Activated CD4-positive, alpha-beta T cell treated with anti-CD3 and anti-CD28 coated beads, Interleukin-2, amount 10 ng/mL, durations not matched to agents 7 days and 5 days (primary cell): ENCODE measurements around the gene ZNF513. TPM values are rescaled to one million over a fixed set of nuclear protein-coding genes. Genes with fewer than 3 reads are reported as not detected.
"Not testable (repeated sequence)": the region's sequence is repeated elsewhere in the genome, so short reads cannot be mapped to it uniquely, and the experiment has no call there.

Experiments
- CTCF ChIA-PET: fragments of 350-600 bp; sonication (Branson Sonifier 250); formaldehyde crosslinking; loops from one replicate; lab custom pipeline; 2021; ENCODE audit warnings: antibody characterized with exemption; lab: Charles Lee
- POLR2A ChIA-PET: fragments of 350-600 bp; sonication (Branson Sonifier 250); formaldehyde crosslinking; loops from one replicate; lab custom pipeline; 2021; ENCODE audit warnings: antibody characterized with exemption; lab: Charles Lee
- DNase-seq: peaks from one replicate; pipeline ENCODE4 v3.0.0-alpha.2; 2020
- H3K27ac Mint-ChIP-seq: one replicate; pipeline ENCODE4 v1.8.0; 2021; ENCODE audit warnings: mild to moderate bottlenecking, moderate library complexity, mixed read lengths
- H3K27me3 Mint-ChIP-seq: one replicate; pipeline ENCODE4 v1.8.0; 2021; ENCODE audit warnings: mixed read lengths
- H3K36me3 Mint-ChIP-seq: one replicate; pipeline ENCODE4 v1.8.0; 2021; ENCODE audit warnings: low read depth, mixed read lengths
- H3K4me1 Mint-ChIP-seq: one replicate; pipeline ENCODE4 v1.8.0; 2021; ENCODE audit warnings: mixed read lengths
- H3K4me3 Mint-ChIP-seq: one replicate; pipeline ENCODE4 v1.8.0; 2021; ENCODE audit warnings: mild to moderate bottlenecking, moderate library complexity, mixed read lengths
- H3K9me3 Mint-ChIP-seq: one replicate; pipeline ENCODE4 v1.8.0; 2021; ENCODE audit warnings: mixed read lengths
- total RNA-seq, 2 experiments: library from RNA; stranded (reverse); gene quantifications; one replicate each; pipeline ENCODE4 v1.2.3, GENCODE V29; 2021

The ZNF513 gene
- total RNA-seq, 2 experiments from 2014 or later, result 14.3 to 15.4 TPM

GRCh38 chr2:27369471-27370025 lies 11.0 kb downstream of the ZNF513 start:
- Mint-ChIP-seq H3K36me3 (peaks cover 41% of the 10 kb centered on the region), H3K9me3 (no peaks in the 10 kb centered on the region), H3K4me3 (peak overlapping the region; percentile 84), H3K4me1 (peaks cover 45% of the 10 kb centered on the region), H3K27me3 (no peaks in the 10 kb centered on the region), H3K27ac (peak overlapping the region; percentile 92)
- POLR2A ChIA-PET, result interaction anchor here (0.8 to 0.9 kb wide), 2 partner anchors 13 to 60 kb away, joined by 3 read pairs; partner anchors contain the start of gene GTF3C2
- no peak for DNase-seq
- CTCF ChIA-PET, result interaction anchor here (0.6 to 2.4 kb wide), 16 partner anchors 9 to 1127 kb away, joined by 3 to 15 read pairs (median 4); partner anchors contain the start of genes GTF3C2 and NRBP1

- Mint-ChIP-seq H3K36me3 (peaks cover 30% of the 10 kb centered on the region), H3K9me3 (no peaks in the 10 kb centered on the region), H3K27me3 (no peaks in the 10 kb centered on the region), H3K4me1 (peaks cover 14% of the 10 kb centered on the region), H3K4me3 (no peak overlapping the region), H3K27ac (no peak overlapping the region)
- ChIA-PET CTCF (interaction anchor here (1.2 to 1.7 kb wide), 3 partner anchors 13 to 47 kb away, joined by 3 to 5 read pairs (median 3); no protein-coding TSS in a partner anchor), POLR2A (no interaction called here)
- no peak for DNase-seq
Observed at GRCh38 chr2:27363933-27364332, 16.6 kb downstream of the ZNF513 start.

- ChIA-PET CTCF (interaction anchor here (1.0 to 1.7 kb wide), 3 partner anchors 11 to 48 kb away, joined by 3 to 5 read pairs (median 3); no protein-coding TSS in a partner anchor), POLR2A (interaction anchor here (0.7 kb wide), 1 partner anchor 238 kb away, joined by 16 read pairs; no protein-coding TSS in a partner anchor)
- no peaks in the 10 kb centered on the region for H3K27me3 Mint-ChIP-seq
- no peak overlapping the region for H3K4me3 Mint-ChIP-seq
- no peak overlapping the region for H3K27ac Mint-ChIP-seq
- H3K36me3 Mint-ChIP-seq, result peaks cover 26% of the 10 kb centered on the region
- H3K9me3 Mint-ChIP-seq, result no peaks in the 10 kb centered on the region
- DNase-seq, result no peak
- H3K4me1 Mint-ChIP-seq, result peaks cover 14% of the 10 kb centered on the region
Observed at GRCh38 chr2:27362678-27363420, 17.7 kb downstream of the ZNF513 start.

- no peaks in the 10 kb centered on the region for H3K27me3 Mint-ChIP-seq
- ChIA-PET CTCF (interaction anchor here (0.6 to 2.6 kb wide), 6 partner anchors 10 to 327 kb away, joined by 3 to 15 read pairs (median 3); partner anchors contain the start of genes EIF2B4 and NRBP1), POLR2A (interaction anchor here (0.7 to 1.4 kb wide), 2 partner anchors 13 to 17 kb away, joined by 3 read pairs; partner anchors contain the start of gene EIF2B4)
- H3K36me3 Mint-ChIP-seq, result peaks cover 2% of the 10 kb centered on the region
- H3K4me3 Mint-ChIP-seq, result peak within 1 kb of the TSS; percentile 94
- H3K9me3 Mint-ChIP-seq, result no peaks in the 10 kb centered on the region
- H3K27ac Mint-ChIP-seq, result peak within 1 kb of the TSS; percentile 99
- peaks cover 51% of the 10 kb centered on the region for H3K4me1 Mint-ChIP-seq
- peak; percentile 95 for DNase-seq
Observed at GRCh38 chr2:27356382-27357181, 24.0 kb downstream of the ZNF513 start, which contains the start of gene GTF3C2. GTF3C2 (minus strand) TSS chr2:27356764; CDS start chr2:27343554, 13,210 bp downstream.

GRCh38 chr2:27356056-27356381 lies 24.5 kb downstream of the ZNF513 start:
- peaks cover 54% of the 10 kb centered on the region for H3K4me1 Mint-ChIP-seq
- no peaks in the 10 kb centered on the region for H3K9me3 Mint-ChIP-seq
- ChIA-PET CTCF (interaction anchor here (0.6 to 2.6 kb wide), 4 partner anchors 13 to 328 kb away, joined by 3 to 15 read pairs (median 3); partner anchors contain the start of genes EIF2B4 and NRBP1), POLR2A (interaction anchor here (0.7 to 1.4 kb wide), 2 partner anchors 14 to 17 kb away, joined by 3 read pairs; partner anchors contain the start of gene EIF2B4)
- DNase-seq, result peak; percentile 64
- H3K27me3 Mint-ChIP-seq, result no peaks in the 10 kb centered on the region
- H3K36me3 Mint-ChIP-seq, result peaks cover 2% of the 10 kb centered on the region
- peak overlapping the region; percentile 99 for H3K27ac Mint-ChIP-seq
- H3K4me3 Mint-ChIP-seq, result peak overlapping the region; percentile 94

GRCh38 chr2:27354597-27354927 lies 26.0 kb downstream of the ZNF513 start:
- Mint-ChIP-seq H3K4me3 (peak overlapping the region; percentile 94), H3K9me3 (no peaks in the 10 kb centered on the region), H3K27ac (no peak overlapping the region), H3K4me1 (peaks cover 58% of the 10 kb centered on the region), H3K27me3 (no peaks in the 10 kb centered on the region), H3K36me3 (peaks cover 5% of the 10 kb centered on the region)
- ChIA-PET CTCF (interaction anchor here (0.7 to 1.5 kb wide), 3 partner anchors 10 to 30 kb away, joined by 3 to 8 read pairs (median 3); no protein-coding TSS in a partner anchor), POLR2A (interaction anchor here (0.6 kb wide), 1 partner anchor 11 kb away, joined by 3 read pairs; no protein-coding TSS in a partner anchor)
- no peak for DNase-seq

- H3K36me3 Mint-ChIP-seq, result peaks cover 7% of the 10 kb centered on the region
- peak overlapping the region; percentile 39 for H3K4me3 Mint-ChIP-seq
- no peak overlapping the region for H3K27ac Mint-ChIP-seq
- H3K4me1 Mint-ChIP-seq, result peaks cover 58% of the 10 kb centered on the region
- CTCF ChIA-PET, result interaction anchor here (0.6 to 2.1 kb wide), 4 partner anchors 10 to 16 kb away, joined by 3 to 8 read pairs (median 6); partner anchors contain the start of genes EIF2B4 and SNX17
- POLR2A ChIA-PET, result interaction anchor here (0.6 kb wide), 1 partner anchor 10 kb away, joined by 3 read pairs; no protein-coding TSS in a partner anchor
- H3K27me3 Mint-ChIP-seq, result no peaks in the 10 kb centered on the region
- H3K9me3 Mint-ChIP-seq, result no peaks in the 10 kb centered on the region
- no peak for DNase-seq
Observed at GRCh38 chr2:27353762-27354596, 26.6 kb downstream of the ZNF513 start.

- not testable (repeated sequence) for H3K27me3 Mint-ChIP-seq
Observed at GRCh38 chr2:27353386-27353761, 27.2 kb downstream of the ZNF513 start.

DNA sequence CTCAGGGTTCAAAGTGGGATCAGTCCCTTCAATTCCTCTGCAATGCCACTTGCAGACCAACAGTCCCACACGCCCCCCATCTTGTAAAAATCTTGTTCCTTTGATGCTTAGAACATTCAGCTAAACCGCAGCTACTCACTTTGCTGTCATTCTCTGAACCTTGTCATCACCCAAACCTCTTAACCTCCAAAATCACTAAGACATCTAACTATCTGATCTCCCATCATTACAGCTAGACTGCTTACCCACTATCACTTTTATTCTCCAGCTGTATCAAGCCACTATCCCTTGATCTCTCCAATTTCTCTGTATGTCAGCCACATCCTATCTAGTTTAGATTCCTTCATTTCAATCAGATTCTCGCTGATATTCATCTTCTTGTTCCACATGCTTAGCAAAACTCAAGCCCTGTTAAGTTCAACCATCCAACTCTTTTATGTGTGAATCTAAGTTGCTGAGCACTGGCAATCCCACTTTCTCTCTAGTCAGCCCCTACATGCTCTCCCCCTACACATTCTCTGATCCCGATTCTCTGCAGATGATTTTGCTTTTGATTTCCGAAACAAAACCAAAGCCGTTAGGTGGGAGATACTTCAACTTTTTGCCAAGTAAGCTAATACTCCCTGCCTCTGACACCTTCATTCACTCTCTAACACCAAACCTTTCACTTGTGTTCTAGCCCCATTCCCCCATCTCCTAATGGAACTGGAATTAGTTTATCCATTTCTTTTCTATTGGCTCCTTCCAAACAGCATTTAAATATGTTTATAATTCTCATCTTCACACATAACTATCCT lies 28.5 kb downstream of the ZNF513 start:
- ChIA-PET CTCF (interaction anchor here (0.8 to 2.1 kb wide), 5 partner anchors 8 to 19 kb away, joined by 3 to 7 read pairs (median 3); partner anchors contain the start of genes EIF2B4 and SNX17), POLR2A (no interaction called here)

More at GRCh38 chr2:27353386-27353761, 27.2 kb downstream of the ZNF513 start:
- H3K27ac Mint-ChIP-seq, POLR2A ChIA-PET, H3K4me3 Mint-ChIP-seq, H3K9me3 Mint-ChIP-seq, DNase-seq, H3K36me3 Mint-ChIP-seq: not testable (repeated sequence)
- peaks cover 54% of the 10 kb centered on the region for H3K4me1 Mint-ChIP-seq
- CTCF ChIA-PET, result interaction anchor here (0.6 to 2.1 kb wide), 3 partner anchors 9 to 16 kb away, joined by 4 to 8 read pairs (median 7); partner anchors contain the start of genes EIF2B4 and SNX17

DNA sequence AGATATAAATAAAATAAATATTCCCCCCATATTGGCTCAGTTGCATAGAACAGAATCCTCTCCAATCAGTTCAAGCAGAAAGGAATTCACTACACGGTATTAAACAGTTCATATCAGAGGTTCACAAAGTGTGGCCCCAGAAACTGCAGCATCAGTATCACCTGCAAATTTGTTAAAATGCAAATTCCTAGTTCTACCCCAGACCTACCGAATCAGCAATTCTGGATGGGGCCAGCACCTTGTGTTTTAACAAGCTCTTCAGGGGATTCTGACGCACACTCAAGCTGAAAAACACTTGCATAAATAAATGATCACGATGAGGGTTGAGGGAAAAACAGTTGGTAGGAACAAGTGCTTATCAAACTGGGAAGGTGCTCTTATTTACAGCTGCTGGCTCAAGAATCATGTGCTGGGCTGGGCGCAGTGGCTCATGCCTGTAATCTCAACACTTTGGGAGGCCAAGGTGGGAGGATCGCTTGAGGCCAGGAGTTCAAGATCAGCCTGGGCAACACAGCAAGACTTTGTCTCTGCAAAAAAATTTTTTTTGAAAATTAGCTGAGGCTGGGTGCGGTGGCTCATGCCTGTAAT lies 30.3 kb downstream of the ZNF513 start:
- no peaks in the 10 kb centered on the region for H3K27me3 Mint-ChIP-seq
- ChIA-PET POLR2A (no interaction called here), CTCF (interaction anchor here (0.7 to 1.4 kb wide), 4 partner anchors 10 to 263 kb away, joined by 3 to 4 read pairs (median 4); no protein-coding TSS in a partner anchor)
- H3K4me3 Mint-ChIP-seq, result no peak overlapping the region
- H3K36me3 Mint-ChIP-seq, result peaks cover 10% of the 10 kb centered on the region
- no peak for DNase-seq
- H3K4me1 Mint-ChIP-seq, result peaks cover 34% of the 10 kb centered on the region
- no peaks in the 10 kb centered on the region for H3K9me3 Mint-ChIP-seq
- H3K27ac Mint-ChIP-seq, result no peak overlapping the region

More for the DNA sequence above, 28.5 kb downstream of the ZNF513 start:
- peak; percentile 19 for DNase-seq
- no peaks in the 10 kb centered on the region for H3K27me3 Mint-ChIP-seq
- peak overlapping the region; percentile 34 for H3K27ac Mint-ChIP-seq
- no peak overlapping the region for H3K4me3 Mint-ChIP-seq
- peaks cover 45% of the 10 kb centered on the region for H3K4me1 Mint-ChIP-seq
- no peaks in the 10 kb centered on the region for H3K9me3 Mint-ChIP-seq
- peaks cover 10% of the 10 kb centered on the region for H3K36me3 Mint-ChIP-seq
